GM18520 (cell line): ENCODE data around the gene ADGRL2.

ENCODE experiments used
- ATAC-seq: cut with Tn5 transposase; IDR thresholded peaks from one replicate; pipeline ENCODE4 v1.9.1; 2021; ENCODE audit not compliant: unreplicated experiment

Gene ADGRL2

DNA sequence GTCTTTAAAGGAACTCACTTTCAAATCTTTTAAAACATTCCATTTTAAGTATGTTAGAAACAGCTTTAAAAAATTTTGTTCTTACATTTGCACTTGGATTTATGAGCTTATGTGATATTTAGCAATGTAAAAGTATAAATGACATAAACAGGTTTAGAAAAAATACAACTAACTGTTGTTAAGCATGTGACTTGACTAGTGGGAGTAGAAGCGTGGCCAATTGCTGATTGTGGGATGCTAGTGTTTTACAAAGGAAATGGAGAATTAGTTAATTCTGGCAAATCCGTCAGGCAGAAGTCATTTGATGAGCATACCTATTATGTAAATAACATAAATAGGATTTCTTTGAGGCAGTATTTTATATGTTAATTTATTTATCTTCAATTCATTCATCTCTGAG, 175.8 kb downstream of the ADGRL2 start:
- ATAC-seq, result no peak

GRCh38 chr1:81978945-81979344, 178.2 kb downstream of the ADGRL2 start:
- no peak for ATAC-seq

DNA sequence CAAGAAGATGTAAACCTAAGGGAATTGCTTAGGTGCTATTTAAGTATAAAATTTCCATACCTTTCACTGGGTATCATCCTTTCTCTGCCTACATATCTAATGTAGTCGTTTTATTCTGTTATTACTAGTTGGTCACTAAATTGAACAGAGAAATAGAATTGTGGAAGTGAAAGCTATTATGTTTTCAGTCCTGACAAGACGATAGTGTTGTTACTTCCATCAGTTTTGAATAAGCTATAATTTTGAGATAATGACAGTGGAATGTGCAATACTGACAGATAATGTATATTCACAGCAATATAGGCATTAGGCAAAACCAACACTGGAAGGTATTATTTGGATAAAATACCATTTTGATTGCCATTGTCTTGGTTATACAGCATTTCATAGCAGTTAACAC, 181.8 kb downstream of the ADGRL2 start:
- no peak for ATAC-seq

DNA sequence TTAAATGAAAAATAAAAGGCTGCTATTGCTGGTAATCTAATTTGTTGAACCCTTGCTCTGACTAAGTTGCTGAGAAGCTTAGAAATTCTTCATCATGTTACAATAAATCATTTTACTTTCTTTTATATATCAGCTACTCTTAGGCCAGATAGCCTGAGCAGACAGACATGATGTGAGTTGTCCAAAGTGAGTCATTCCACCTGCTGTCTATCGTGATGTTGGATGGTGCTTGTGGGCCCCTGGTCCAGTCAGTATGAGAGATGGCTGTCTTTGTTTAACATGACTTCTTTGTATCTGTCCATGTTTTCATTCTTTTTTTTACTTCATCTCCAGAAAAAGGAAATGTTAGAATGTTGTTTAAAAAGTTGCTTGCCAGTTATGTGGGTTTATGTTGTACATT, 188.8 kb downstream of the ADGRL2 start:
- no peak for ATAC-seq

DNA sequence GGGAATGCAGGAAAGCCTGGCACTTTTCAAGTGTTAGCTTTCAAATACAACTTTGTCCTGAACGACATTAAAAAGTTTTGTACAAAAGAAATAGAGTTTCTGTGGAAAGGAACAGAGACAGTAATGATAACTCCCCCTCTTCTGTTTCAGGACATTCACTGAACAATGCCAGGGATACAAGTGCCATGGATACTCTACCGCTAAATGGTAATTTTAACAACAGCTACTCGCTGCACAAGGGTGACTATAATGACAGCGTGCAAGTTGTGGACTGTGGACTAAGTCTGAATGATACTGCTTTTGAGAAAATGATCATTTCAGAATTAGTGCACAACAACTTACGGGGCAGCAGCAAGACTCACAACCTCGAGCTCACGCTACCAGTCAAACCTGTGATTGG, 189.5 kb downstream of the ADGRL2 start:
- no peak for ATAC-seq

GRCh38 chr1:81998165-81998564, 197.4 kb downstream of the ADGRL2 start:
- no peak for ATAC-seq

DNA sequence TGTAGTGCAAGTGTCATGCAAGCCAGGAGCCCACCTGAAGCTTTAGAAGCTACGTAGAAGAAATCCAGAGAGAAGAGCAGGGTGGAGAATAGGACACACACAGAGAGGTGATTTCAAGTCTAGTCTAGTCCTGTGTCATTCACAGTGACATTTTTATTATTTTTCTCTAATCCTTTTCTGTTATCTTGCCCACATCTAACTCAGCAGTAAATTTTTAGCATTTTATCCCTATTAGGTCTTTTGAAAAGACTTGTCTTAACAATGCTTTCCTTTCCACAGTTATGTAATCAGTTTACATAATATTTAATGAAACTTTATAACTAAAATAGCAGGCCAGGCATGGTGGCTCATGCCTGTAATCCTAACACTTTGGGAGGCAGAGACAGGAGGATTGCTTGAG, 198.6 kb downstream of the ADGRL2 start:
- no peak for ATAC-seq

GRCh38 chr1:82000221-82000620, 199.5 kb downstream of the ADGRL2 start:
- no peak for ATAC-seq

GRCh38 chr1:82001345-82001744, 200.6 kb downstream of the ADGRL2 start:
- ATAC-seq, result no peak

- ATAC-seq, result no peak
Measured at GRCh38 chr1:82007804-82008203, 207.1 kb downstream of the ADGRL2 start.

DNA sequence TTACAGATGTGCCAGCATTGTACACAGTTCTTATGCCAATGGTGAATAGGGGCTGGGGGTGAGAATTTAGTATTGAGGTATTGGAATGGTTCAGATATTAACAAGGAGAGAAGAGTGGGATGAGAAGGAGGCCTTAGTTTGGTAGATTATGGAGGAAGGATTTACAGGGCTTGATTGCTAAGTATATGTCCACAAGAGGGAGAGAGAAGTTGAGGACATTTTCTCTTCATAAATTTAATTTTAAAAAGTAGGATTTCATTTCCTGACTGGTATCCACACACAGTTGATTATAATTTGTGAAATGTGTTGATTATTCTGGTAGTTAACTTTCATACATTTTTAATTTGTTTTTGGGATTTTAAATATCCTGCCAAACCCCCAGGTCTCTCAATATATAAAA, 213.0 kb downstream of the ADGRL2 start:
- ATAC-seq, result no peak

- no peak for ATAC-seq
Measured at GRCh38 chr1:82015444-82015843, 214.7 kb downstream of the ADGRL2 start.

DNA sequence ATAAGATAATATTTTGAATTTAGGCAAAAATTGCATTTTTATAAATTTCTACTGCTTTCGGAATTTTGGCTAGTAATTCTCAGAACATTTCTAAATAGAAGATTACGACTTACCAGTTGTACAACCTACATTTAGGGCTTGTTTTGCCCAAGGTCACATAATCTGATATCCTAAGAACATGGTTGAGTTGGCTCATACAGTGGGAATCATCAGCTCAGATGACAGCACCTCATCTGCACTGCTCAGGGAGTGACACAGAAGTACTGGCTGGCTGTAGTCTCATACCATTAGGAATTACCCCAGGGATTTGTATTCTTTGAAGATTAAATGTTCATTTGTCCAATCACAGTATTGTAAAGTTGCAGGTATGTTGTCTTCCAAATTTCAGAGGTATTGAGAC, 217.6 kb downstream of the ADGRL2 start:
- no peak for ATAC-seq

DNA sequence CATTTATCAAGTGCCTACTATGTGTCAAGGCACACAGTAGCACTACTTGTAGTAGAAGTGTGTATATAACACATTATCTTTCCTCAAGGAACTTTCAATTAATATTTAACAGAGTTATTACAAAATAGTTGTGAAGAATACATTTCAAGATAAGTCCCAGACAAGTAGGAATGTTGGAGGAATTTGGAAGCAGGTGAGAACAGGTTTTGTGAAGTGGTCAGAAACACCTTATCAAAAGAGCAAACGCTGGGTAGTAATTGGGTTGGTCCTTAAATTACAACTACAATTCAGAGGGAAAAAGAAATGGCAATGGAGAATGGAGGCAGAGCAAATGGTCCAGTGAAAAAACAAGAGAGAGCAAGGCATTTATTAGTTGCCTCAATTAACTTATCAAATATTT, 218.8 kb downstream of the ADGRL2 start:
- ATAC-seq, result no peak

- no peak for ATAC-seq
Measured at GRCh38 chr1:82030830-82031229, 230.1 kb downstream of the ADGRL2 start.

GRCh38 chr1:82032068-82032467, 231.3 kb downstream of the ADGRL2 start:
- ATAC-seq, result no peak

GRCh38 chr1:82034812-82035211, 234.1 kb downstream of the ADGRL2 start:
- no peak for ATAC-seq
